Epithelial cell of prostate (primary cell): Measurements from ENCODE around the gene SIPA1.

Experiments
- DNase-seq: peaks from one replicate; pipeline ENCODE4 v3.0.0-alpha.2; 2011; ENCODE audit warnings: low read depth, low spot score
- H3K27ac ChIP-seq: fragments of 450-650 bp; 2 replicates; pipeline ENCODE4 v1.5.1; 2017; ENCODE audit warnings: mild to moderate bottlenecking

SIPA1 gene

GRCh38 chr11:65640483-65641296 is 2.8 kb downstream of the SIPA1 start:
- H3K27ac ChIP-seq: no peak overlapping the region
- DNase-seq: no peak

- no peak for DNase-seq
- H3K27ac ChIP-seq: no peak overlapping the region
Observed at GRCh38 chr11:65641297-65642013, 3.6 kb downstream of the SIPA1 start.

- H3K27ac ChIP-seq: no peak overlapping the region
- DNase-seq: no peak
Observed at GRCh38 chr11:65642014-65642671, 4.2 kb downstream of the SIPA1 start.

GRCh38 chr11:65643971-65644370 is 6.1 kb downstream of the SIPA1 start:
- H3K27ac ChIP-seq: no peak overlapping the region
- no peak for DNase-seq

- no peak overlapping the region for H3K27ac ChIP-seq
- no peak for DNase-seq
Observed at GRCh38 chr11:65644837-65645236, 6.9 kb downstream of the SIPA1 start.

- DNase-seq: no peak
- no peak overlapping the region for H3K27ac ChIP-seq
Observed at GRCh38 chr11:65645710-65646109, 7.8 kb downstream of the SIPA1 start.

- DNase-seq: no peak
- no peak overlapping the region for H3K27ac ChIP-seq
Observed at GRCh38 chr11:65646288-65646957, 8.5 kb downstream of the SIPA1 start.

GRCh38 chr11:65646958-65647701 is 9.2 kb downstream of the SIPA1 start:
- no peak for DNase-seq
- no peak overlapping the region for H3K27ac ChIP-seq

- no peak overlapping the region for H3K27ac ChIP-seq
- DNase-seq: no peak
Observed at GRCh38 chr11:65648997-65649493, 11.1 kb downstream of the SIPA1 start.

GRCh38 chr11:65649656-65650546 is 12.0 kb downstream of the SIPA1 start:
- DNase-seq: no peak
- peak overlapping the region; percentile 90 for H3K27ac ChIP-seq

GRCh38 chr11:65650547-65651338 is 12.8 kb downstream of the SIPA1 start:
- H3K27ac ChIP-seq: peak overlapping the region; percentile 90

GRCh38 chr11:65651339-65651588 is 13.4 kb downstream of the SIPA1 start:
- no peak for DNase-seq
- peak overlapping the region; percentile 90 for H3K27ac ChIP-seq

More at GRCh38 chr11:65650547-65651338, 12.8 kb downstream of the SIPA1 start:
- DNase-seq: no peak

- peak overlapping the region; percentile 90 for H3K27ac ChIP-seq
- peak; percentile 63 for DNase-seq
Observed at GRCh38 chr11:65651589-65652510, 13.9 kb downstream of the SIPA1 start.

- no peak for DNase-seq
- H3K27ac ChIP-seq: peak overlapping the region; percentile 90
Observed at GRCh38 chr11:65652511-65653228, 14.8 kb downstream of the SIPA1 start.

- peak overlapping the region; percentile 90 for H3K27ac ChIP-seq
- no peak for DNase-seq
Observed at GRCh38 chr11:65653229-65654225, 15.6 kb downstream of the SIPA1 start.
